GM19193 (cell line): ENCODE data around the gene EIF2B2.

Experiments used
- POLR2A ChIP-seq: IDR thresholded peaks from 4 replicates; pipeline ENCODE4 v1.6.1; 2011; ENCODE audit not compliant: insufficient read depth, insufficient read length; ENCODE audit errors: extremely low read depth

Gene EIF2B2

GRCh38 chr14:74963705-74964271 lies 38.9 kb upstream of the EIF2B2 start:
- TF ChIP-seq POLR2A: no peak

DNA sequence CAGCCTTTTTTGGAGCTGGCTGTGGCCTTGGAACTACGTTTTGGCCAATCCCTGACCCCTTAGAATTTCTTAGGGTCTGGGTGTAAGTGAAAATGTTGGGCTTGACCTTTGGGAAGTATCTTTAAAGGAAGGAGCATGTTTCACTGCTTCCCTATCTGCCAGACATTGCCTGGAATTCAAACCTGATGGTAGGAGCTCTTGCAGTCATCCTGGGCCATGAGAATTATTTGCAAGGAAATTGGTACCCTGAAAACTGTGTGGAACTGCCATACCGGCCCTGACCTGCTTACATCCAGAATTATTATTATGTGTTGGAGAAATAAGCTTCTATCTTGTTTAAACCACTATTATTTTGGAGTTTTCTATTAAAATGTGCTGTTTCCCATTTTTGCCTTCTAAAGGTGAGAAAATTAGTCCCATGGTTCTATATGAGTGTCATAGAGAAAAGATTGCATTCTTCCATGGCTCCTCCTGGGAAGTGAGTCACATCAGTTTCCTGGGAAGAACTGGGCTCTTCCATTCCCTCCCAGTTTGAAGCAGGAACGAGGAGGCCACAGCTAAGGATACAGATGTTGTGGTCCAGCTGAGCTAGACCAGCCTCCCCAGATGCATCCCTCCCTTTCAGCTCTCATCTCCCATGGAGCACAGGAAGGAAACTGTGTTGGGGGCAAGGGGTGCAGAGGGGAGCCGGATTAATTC lies 37.8 kb upstream of the EIF2B2 start:
- TF ChIP-seq POLR2A: no peak

DNA sequence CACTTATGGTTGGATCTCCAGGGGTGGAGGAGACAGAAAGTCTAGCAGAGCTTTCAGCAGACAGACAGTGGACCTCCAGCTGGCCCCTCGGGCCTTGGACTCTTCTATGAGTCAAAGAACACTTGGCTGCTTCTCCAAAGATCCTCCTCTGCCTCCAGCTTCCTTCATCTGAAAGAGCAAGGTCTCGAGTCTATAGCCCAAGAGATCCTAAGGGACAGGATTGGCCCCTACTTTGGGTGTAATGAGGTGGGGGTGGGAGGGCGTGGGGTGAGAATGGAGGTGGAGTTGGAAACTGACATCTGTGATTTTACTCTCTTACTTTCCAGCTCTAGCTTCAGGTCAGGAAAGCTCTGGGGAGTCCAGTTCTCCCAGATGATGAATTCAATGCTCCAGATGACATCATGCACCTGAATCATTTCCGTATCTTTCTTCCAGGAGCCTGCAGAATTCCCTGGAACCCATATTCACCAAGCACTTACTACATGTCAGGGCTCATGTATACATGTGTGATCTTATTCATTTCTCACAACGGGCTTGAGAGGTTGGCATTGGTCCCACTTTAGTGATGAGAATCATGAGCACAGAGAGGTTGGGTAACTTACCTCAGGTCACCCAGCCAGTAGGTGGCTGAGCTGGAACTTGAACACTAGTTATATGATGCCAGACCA lies 37.1 kb upstream of the EIF2B2 start:
- no peak for TF ChIP-seq POLR2A

DNA sequence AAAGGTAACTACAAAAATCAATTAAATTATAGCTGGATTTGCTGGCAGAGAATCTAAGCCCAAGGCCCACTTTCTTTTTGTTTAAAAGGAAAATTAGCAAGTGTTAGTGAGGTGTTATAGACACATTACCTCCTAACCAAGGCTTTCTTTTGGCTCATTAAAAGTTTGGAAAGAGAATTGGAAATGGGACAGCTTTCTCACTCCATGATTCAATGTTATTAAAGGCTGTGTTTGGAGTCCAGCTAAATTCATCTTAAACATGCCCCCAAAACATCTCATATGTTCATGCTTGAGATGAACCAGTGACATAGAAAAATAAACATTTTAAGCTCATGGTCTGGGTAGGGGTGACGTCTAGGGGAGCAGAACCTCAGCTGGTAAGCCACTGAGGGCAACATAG lies 33.9 kb upstream of the EIF2B2 start:
- TF ChIP-seq POLR2A: no peak

- no peak for TF ChIP-seq POLR2A
Observed at GRCh38 chr14:74973003-74973653, 29.6 kb upstream of the EIF2B2 start.

DNA sequence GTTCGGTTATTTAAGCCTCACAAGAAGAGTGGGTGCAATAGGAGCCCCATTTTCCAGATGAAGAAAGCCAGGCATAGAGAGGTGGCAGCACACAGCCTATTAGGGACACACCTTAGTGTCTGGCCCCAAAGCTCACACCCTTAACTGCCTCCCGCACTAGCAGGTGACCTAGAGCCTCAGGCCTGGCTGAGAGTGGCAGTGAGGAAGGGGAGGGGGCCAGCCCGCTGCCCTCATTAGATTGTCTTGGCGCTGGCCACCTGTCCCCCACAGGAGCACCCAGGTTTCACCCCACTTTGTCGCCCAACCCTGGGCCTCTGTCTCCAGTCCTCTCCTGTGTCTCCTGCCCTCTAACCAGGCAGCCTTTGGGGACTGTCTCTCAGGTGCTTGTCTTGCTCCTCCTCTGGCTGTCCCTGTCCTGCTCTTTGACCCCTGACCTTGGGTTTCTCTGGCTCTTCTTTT lies 28.8 kb upstream of the EIF2B2 start:
- no peak for TF ChIP-seq POLR2A

- no peak for TF ChIP-seq POLR2A
Observed at GRCh38 chr14:74974364-74975058, 28.2 kb upstream of the EIF2B2 start.

- no peak for TF ChIP-seq POLR2A
Observed at GRCh38 chr14:74975059-74975810, 27.5 kb upstream of the EIF2B2 start.

- TF ChIP-seq POLR2A: no peak
Observed at GRCh38 chr14:74976264-74977113, 26.2 kb upstream of the EIF2B2 start.

DNA sequence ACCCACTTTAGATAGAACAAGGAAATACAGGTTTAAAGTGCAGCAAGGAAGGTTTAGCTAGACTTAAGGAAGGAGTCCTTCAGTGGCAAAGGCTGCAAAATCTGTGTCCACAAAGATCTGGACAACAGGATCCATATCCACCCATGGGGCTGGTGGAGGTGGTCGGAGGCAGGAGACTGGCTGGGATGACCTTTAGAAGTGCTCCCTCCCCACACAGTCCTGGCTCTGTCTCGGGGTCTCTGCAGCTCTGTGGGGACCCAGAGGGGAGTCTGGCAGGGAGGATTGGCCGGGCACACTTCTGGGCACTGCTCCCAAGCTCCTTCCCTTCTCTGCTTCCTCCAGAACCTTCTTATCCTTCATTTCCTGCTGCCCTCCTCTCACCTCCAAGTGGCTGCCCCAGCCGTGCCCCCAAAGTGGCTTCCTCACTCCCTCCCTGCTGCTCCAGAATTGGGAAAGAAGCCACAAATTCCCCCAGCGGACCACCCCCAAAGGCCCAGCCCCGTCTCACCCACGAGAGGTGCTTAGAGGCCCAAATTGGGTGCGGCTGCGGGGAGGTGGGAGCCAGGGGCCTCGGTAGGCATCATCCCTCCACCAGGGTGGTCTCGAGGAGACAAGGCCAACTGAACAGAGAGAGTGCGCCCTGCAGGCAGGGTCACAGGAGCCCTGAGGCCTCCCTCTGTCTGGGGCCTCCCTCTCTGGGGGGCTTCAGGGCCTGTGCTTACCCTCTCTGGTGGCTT lies 25.4 kb upstream of the EIF2B2 start:
- TF ChIP-seq POLR2A: no peak

- no peak for TF ChIP-seq POLR2A
Observed at GRCh38 chr14:74977901-74978385, 24.8 kb upstream of the EIF2B2 start.

DNA sequence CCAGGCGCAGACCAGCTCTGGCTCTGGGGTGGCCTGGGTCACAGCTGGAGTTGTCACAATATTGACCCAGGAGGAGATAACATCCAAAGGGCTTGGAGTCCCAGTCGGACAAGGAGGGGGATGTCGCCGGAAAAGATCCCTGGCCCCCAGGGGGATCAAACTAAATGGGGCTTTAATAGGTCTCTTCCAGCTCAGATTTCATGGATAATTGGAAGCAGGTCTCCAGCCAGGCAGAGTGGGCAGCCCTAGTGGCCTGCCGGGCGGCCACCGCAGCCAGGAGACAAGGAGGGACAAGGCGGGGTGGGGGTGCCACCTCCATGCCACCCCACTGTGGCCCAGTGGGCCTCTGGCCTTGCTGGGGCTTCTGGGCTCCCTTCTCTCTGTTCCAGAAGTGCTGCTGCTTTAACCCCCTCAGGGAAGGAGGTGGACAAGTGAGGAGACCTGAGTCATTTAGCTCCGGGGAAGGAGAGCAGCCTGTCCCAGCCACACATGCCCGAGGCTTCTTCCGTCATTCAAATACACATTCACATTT lies 24.2 kb upstream of the EIF2B2 start:
- no peak for TF ChIP-seq POLR2A
